WTC11 (cell line): Measurements from ENCODE around the gene THOC1. TPM values are rescaled to one million over a fixed set of nuclear protein-coding genes. Genes with fewer than 3 reads are reported as not detected.

Source experiments
- ATAC-seq: fragments of 200-7000 bp; cut with Tn5 transposase; 2 replicates; pipeline ENCODE4 v1.10.0; 2021; ENCODE audit warnings: mild to moderate bottlenecking, moderate library complexity
- CTCF ChIA-PET: fragments of 300-600 bp; sonication (Branson Sonifier 250); formaldehyde crosslinking; loops from one replicate; lab custom pipeline; 2021; ENCODE audit warnings: antibody characterized with exemption; lab: Charles Lee
- POLR2A ChIA-PET: fragments of 350-600 bp; sonication (Branson Sonifier 250); formaldehyde crosslinking; loops from one replicate; lab custom pipeline; 2021; ENCODE audit warnings: antibody characterized with exemption; lab: Charles Lee
- DNase-seq: peaks from one replicate; pipeline ENCODE4 v3.0.0; 2021; ENCODE audit warnings: low spot score
- H3K27ac Mint-ChIP-seq: 2 replicates; pipeline ENCODE4 v1.8.0; 2021; ENCODE audit warnings: mixed read lengths
- H3K27me3 Mint-ChIP-seq: 2 replicates; pipeline ENCODE4 v1.8.0; 2021; ENCODE audit warnings: low read depth, mild to moderate bottlenecking, moderate library complexity, mixed read lengths
- H3K36me3 Mint-ChIP-seq: 2 replicates; pipeline ENCODE4 v1.8.0; 2021; ENCODE audit warnings: mixed read lengths
- H3K4me1 Mint-ChIP-seq: 2 replicates; pipeline ENCODE4 v1.8.0; 2022; ENCODE audit warnings: mixed read lengths
- H3K4me3 Mint-ChIP-seq: 2 replicates; pipeline ENCODE4 v1.8.0; 2021; ENCODE audit warnings: mild to moderate bottlenecking, moderate library complexity, mixed read lengths
- H3K9me3 Mint-ChIP-seq: 2 replicates; pipeline ENCODE4 v1.8.0; 2021; ENCODE audit warnings: mixed read lengths
- CBFB ChIP-seq: sonication (generic); formaldehyde crosslinking; IDR thresholded peaks from 2 replicates; pipeline ENCODE4 v1.8.1; 2022; ENCODE audit warnings: mild to moderate bottlenecking, low read depth, missing genetic modification reagents
- FOXK1 ChIP-seq: sonication (generic); formaldehyde crosslinking; IDR thresholded peaks from 2 replicates; pipeline ENCODE4 v1.8.0; 2022; ENCODE audit warnings: mild to moderate bottlenecking, moderate library complexity, missing genetic modification reagents
- HMGA2 ChIP-seq: fragments of 250-450 bp; sonication (Bioruptor Pico); IDR thresholded peaks from 2 replicates; pipeline ENCODE4 v1.4.0; 2021; ENCODE audit warnings: mild to moderate bottlenecking, moderate library complexity
- JAZF1 ChIP-seq: fragments of 250-450 bp; sonication (Bioruptor Pico); IDR thresholded peaks from 2 replicates; pipeline ENCODE4 v1.9.0; 2021; ENCODE audit warnings: moderate library complexity, mild to moderate bottlenecking, inconsistent platforms
- JUN ChIP-seq: sonication (generic); formaldehyde crosslinking; IDR thresholded peaks from 2 replicates; pipeline ENCODE4 v1.8.0; 2023; ENCODE audit warnings: mild to moderate bottlenecking, missing genetic modification reagents
- MXD4 ChIP-seq: fragments of 250-450 bp; sonication (Bioruptor Pico); IDR thresholded peaks from 2 replicates; pipeline ENCODE4 v1.8.0; 2021; ENCODE audit warnings: mild to moderate bottlenecking, moderate library complexity, borderline replicate concordance
- NR3C1 ChIP-seq: sonication (generic); formaldehyde crosslinking; conservative IDR thresholded peaks from 2 replicates; pipeline ENCODE4 v1.8.1; 2023; ENCODE audit warnings: low read depth, mild to moderate bottlenecking, missing genetic modification reagents
- RELA ChIP-seq: sonication (generic); formaldehyde crosslinking; IDR thresholded peaks from 2 replicates; pipeline ENCODE4 v1.8.1; 2022; ENCODE audit warnings: missing genetic modification reagents, mild to moderate bottlenecking, borderline replicate concordance
- RORB ChIP-seq: fragments of 250-450 bp; sonication (Bioruptor Pico); IDR thresholded peaks from 2 replicates; pipeline ENCODE4 v1.9.0; 2021; ENCODE audit warnings: mild to moderate bottlenecking
- SOX15 ChIP-seq: fragments of 250-450 bp; sonication (Bioruptor Pico); IDR thresholded peaks from 2 replicates; pipeline ENCODE4 v1.9.0; 2021; ENCODE audit warnings: mild to moderate bottlenecking
- TEAD4 ChIP-seq: sonication (generic); formaldehyde crosslinking; IDR thresholded peaks from 2 replicates; pipeline ENCODE4 v1.8.0; 2022; ENCODE audit warnings: mild to moderate bottlenecking, missing genetic modification reagents
- ZBTB21 ChIP-seq: sonication (generic); formaldehyde crosslinking; IDR thresholded peaks from 2 replicates; pipeline ENCODE4 v1.8.1; 2023; ENCODE audit warnings: mild to moderate bottlenecking, missing genetic modification reagents, borderline replicate concordance
- ZNF425 ChIP-seq: fragments of 250-450 bp; sonication (Bioruptor Pico); conservative IDR thresholded peaks from 2 replicates; pipeline ENCODE4 v1.9.0; 2021; ENCODE audit warnings: mild to moderate bottlenecking
- total RNA-seq: library from RNA; stranded (reverse); gene quantifications from 3 replicates; pipeline ENCODE4 v1.2.3, GENCODE V29; 2021
- TF ChIP-seq, protein P1 (sequence below): sonication (generic); formaldehyde crosslinking; conservative IDR thresholded peaks from 2 replicates; pipeline ENCODE4 v1.8.1; 2023; ENCODE audit warnings: mild to moderate bottlenecking, low read depth, missing genetic modification reagents, moderate library complexity
- TF ChIP-seq, protein P2 (sequence below): sonication (generic); formaldehyde crosslinking; IDR thresholded peaks from 2 replicates; pipeline ENCODE4 v1.8.1; 2022; ENCODE audit warnings: low read depth, missing genetic modification reagents, borderline replicate concordance
- TF ChIP-seq, protein P3 (sequence below): sonication (generic); formaldehyde crosslinking; IDR thresholded peaks from 2 replicates; pipeline ENCODE4 v1.8.1; 2023; ENCODE audit warnings: mild to moderate bottlenecking, missing genetic modification reagents, borderline replicate concordance
- TF ChIP-seq, protein P4 (sequence below): sonication (generic); formaldehyde crosslinking; IDR thresholded peaks from 2 replicates; pipeline ENCODE4 v1.8.1; 2022; ENCODE audit warnings: low read depth, mild to moderate bottlenecking, moderate library complexity, missing genetic modification reagents, borderline replicate concordance
- TF ChIP-seq, protein P5 (sequence below): sonication (generic); formaldehyde crosslinking; IDR thresholded peaks from 2 replicates; pipeline ENCODE4 v1.8.1; 2023; ENCODE audit warnings: mild to moderate bottlenecking, missing genetic modification reagents, moderate library complexity

The THOC1 gene
- total RNA-seq, 1 experiment from 2014 or later = 65.8 TPM

GRCh38 chr18:213966-214365 is 53.9 kb downstream of the THOC1 start:
- Mint-ChIP-seq H3K4me1 (peaks cover 18% of the 10 kb centered on the region), H3K27ac (no peak overlapping the region), H3K9me3 (peaks cover 22% of the 10 kb centered on the region), H3K4me3 (no peak overlapping the region), H3K27me3 (no peaks in the 10 kb centered on the region), H3K36me3 (peaks cover 85% of the 10 kb centered on the region)
- POLR2A ChIA-PET = no interaction called here
- DNase-seq (no peak), ATAC-seq (no peak)
- CTCF ChIA-PET = interaction anchor here (0.9 kb wide), 1 partner anchor 55 kb away, joined by 3 read pairs; the partner anchor contains the start of gene USP14
- TF ChIP-seq RELA (CRISPR knock-in tag) (no peak), RORB (CRISPR knock-in tag) (no peak), NR3C1 (CRISPR knock-in tag) (no peak), FOXK1 (CRISPR knock-in tag) (no peak), JAZF1 (CRISPR knock-in tag) (no peak), ZBTB21 (CRISPR knock-in tag) (no peak), MXD4 (CRISPR knock-in tag) (no peak), ZNF425 (no peak), HMGA2 (CRISPR knock-in tag) (no peak), JUN (CRISPR knock-in tag) (no peak)
- TF ChIP-seq, protein P1, sequence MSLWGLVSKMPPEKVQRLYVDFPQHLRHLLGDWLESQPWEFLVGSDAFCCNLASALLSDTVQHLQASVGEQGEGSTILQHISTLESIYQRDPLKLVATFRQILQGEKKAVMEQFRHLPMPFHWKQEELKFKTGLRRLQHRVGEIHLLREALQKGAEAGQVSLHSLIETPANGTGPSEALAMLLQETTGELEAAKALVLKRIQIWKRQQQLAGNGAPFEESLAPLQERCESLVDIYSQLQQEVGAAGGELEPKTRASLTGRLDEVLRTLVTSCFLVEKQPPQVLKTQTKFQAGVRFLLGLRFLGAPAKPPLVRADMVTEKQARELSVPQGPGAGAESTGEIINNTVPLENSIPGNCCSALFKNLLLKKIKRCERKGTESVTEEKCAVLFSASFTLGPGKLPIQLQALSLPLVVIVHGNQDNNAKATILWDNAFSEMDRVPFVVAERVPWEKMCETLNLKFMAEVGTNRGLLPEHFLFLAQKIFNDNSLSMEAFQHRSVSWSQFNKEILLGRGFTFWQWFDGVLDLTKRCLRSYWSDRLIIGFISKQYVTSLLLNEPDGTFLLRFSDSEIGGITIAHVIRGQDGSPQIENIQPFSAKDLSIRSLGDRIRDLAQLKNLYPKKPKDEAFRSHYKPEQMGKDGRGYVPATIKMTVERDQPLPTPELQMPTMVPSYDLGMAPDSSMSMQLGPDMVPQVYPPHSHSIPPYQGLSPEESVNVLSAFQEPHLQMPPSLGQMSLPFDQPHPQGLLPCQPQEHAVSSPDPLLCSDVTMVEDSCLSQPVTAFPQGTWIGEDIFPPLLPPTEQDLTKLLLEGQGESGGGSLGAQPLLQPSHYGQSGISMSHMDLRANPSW (CRISPR knock-in tag) = no peak

DNA sequence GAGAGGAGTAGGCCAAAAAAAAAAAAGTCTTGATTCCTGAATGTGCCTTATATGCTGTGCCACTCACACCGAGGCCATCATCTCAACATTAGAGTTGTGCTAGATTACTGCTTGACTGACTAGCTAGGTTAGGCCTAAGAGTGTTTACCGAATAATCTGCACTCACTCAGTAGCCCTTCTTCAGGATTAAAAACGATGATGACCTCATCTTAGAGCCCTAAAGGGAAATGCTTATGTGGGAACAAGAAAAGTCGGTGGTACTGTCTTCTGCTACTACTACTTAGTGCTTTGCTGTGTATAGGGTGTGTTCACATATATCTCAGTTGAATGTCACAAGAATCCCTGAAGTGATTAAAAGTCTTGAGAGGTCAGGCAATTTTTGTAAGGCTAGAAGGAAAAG is 54.3 kb downstream of the THOC1 start:
- peaks cover 81% of the 10 kb centered on the region for H3K36me3 Mint-ChIP-seq
- no peak for ATAC-seq
- POLR2A ChIA-PET = interaction anchor here (0.7 to 2.0 kb wide), 2 partner anchors 25 to 54 kb away, joined by 3 to 5 read pairs; partner anchors contain the start of gene THOC1

More for the DNA sequence above, 54.3 kb downstream of the THOC1 start:
- Mint-ChIP-seq H3K4me1 (peaks cover 19% of the 10 kb centered on the region), H3K4me3 (no peak overlapping the region), H3K27me3 (no peaks in the 10 kb centered on the region), H3K27ac (0 out of 2 replicates have a peak overlapping the region, but pooled peaks have one; percentile 43), H3K9me3 (peaks cover 18% of the 10 kb centered on the region)
- TF ChIP-seq, protein P2, sequence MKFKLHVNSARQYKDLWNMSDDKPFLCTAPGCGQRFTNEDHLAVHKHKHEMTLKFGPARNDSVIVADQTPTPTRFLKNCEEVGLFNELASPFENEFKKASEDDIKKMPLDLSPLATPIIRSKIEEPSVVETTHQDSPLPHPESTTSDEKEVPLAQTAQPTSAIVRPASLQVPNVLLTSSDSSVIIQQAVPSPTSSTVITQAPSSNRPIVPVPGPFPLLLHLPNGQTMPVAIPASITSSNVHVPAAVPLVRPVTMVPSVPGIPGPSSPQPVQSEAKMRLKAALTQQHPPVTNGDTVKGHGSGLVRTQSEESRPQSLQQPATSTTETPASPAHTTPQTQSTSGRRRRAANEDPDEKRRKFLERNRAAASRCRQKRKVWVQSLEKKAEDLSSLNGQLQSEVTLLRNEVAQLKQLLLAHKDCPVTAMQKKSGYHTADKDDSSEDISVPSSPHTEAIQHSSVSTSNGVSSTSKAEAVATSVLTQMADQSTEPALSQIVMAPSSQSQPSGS = no peak
- TF ChIP-seq SOX15 (CRISPR knock-in tag) (no peak), TEAD4 (CRISPR knock-in tag) (no peak), CBFB (no peak)
- TF ChIP-seq, protein P3, sequence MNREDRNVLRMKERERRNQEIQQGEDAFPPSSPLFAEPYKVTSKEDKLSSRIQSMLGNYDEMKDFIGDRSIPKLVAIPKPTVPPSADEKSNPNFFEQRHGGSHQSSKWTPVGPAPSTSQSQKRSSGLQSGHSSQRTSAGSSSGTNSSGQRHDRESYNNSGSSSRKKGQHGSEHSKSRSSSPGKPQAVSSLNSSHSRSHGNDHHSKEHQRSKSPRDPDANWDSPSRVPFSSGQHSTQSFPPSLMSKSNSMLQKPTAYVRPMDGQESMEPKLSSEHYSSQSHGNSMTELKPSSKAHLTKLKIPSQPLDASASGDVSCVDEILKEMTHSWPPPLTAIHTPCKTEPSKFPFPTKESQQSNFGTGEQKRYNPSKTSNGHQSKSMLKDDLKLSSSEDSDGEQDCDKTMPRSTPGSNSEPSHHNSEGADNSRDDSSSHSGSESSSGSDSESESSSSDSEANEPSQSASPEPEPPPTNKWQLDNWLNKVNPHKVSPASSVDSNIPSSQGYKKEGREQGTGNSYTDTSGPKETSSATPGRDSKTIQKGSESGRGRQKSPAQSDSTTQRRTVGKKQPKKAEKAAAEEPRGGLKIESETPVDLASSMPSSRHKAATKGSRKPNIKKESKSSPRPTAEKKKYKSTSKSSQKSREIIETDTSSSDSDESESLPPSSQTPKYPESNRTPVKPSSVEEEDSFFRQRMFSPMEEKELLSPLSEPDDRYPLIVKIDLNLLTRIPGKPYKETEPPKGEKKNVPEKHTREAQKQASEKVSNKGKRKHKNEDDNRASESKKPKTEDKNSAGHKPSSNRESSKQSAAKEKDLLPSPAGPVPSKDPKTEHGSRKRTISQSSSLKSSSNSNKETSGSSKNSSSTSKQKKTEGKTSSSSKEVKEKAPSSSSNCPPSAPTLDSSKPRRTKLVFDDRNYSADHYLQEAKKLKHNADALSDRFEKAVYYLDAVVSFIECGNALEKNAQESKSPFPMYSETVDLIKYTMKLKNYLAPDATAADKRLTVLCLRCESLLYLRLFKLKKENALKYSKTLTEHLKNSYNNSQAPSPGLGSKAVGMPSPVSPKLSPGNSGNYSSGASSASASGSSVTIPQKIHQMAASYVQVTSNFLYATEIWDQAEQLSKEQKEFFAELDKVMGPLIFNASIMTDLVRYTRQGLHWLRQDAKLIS = no peak
- TF ChIP-seq, protein P4, sequence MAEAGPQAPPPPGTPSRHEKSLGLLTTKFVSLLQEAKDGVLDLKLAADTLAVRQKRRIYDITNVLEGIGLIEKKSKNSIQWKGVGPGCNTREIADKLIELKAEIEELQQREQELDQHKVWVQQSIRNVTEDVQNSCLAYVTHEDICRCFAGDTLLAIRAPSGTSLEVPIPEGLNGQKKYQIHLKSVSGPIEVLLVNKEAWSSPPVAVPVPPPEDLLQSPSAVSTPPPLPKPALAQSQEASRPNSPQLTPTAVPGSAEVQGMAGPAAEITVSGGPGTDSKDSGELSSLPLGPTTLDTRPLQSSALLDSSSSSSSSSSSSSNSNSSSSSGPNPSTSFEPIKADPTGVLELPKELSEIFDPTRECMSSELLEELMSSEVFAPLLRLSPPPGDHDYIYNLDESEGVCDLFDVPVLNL (CRISPR knock-in tag) = no peak
- TF ChIP-seq, protein P1 (CRISPR knock-in tag) = no peak
- TF ChIP-seq, protein P5, sequence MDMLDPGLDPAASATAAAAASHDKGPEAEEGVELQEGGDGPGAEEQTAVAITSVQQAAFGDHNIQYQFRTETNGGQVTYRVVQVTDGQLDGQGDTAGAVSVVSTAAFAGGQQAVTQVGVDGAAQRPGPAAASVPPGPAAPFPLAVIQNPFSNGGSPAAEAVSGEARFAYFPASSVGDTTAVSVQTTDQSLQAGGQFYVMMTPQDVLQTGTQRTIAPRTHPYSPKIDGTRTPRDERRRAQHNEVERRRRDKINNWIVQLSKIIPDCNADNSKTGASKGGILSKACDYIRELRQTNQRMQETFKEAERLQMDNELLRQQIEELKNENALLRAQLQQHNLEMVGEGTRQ (CRISPR knock-in tag) = no peak
- DNase-seq = no peak
- CTCF ChIA-PET = interaction anchor here (0.7 kb wide), 1 partner anchor 29 kb away, joined by 3 read pairs; no protein-coding TSS in a partner anchor
